Measurements from ENCODE around the gene TP53RK.

- no peak for TF ChIP-seq CTCF (IDR thresholded peaks at IDR 0.05 in 8 of 11, conservative IDR thresholded peaks at IDR 0.05 in 3 of 11)
- TF ChIP-seq POLR2A (IDR thresholded peaks at IDR 0.05) = no peak
Observed at GRCh38 chr20:46701986-46702385, 12.7 kb upstream of the TP53RK start.

Data from spleen (tissue), 7 donors.